HL-60 (cell line): ENCODE results near the gene SPATA17.

Experiments
- DNase-seq, 2 experiments: peaks; one replicate each; pipeline ENCODE4 v3.0.0-alpha.2; 2010 to 2020; ENCODE audit warnings: low read depth in 1 of 2, low spot score in 1 of 2
- H3K27ac ChIP-seq: fragments of 250-450 bp; sonication (Bioruptor Pico); replicated peaks from 2 replicates; pipeline ENCODE4 v1.5.1; 2020; ENCODE audit warnings: mild to moderate bottlenecking, moderate library complexity
- H3K27me3 ChIP-seq: fragments of 250-450 bp; sonication (Bioruptor Pico); 2 replicates; pipeline ENCODE4 v1.5.1; 2021; ENCODE audit warnings: mild to moderate bottlenecking, moderate library complexity; ENCODE audit not compliant: insufficient read depth, poor library complexity, severe bottlenecking
- H3K4me3 ChIP-seq: replicated peaks from 2 replicates; pipeline ENCODE4 v1.5.1; 2011; ENCODE audit warnings: mild to moderate bottlenecking, control low read depth, low read length; ENCODE audit not compliant: insufficient read depth
- CTCF ChIP-seq: IDR thresholded peaks from one replicate; pipeline ENCODE4 v1.5.1; 2011; ENCODE audit warnings: low read length, control low read depth, inconsistent platforms; ENCODE audit not compliant: insufficient read depth
- GABPA ChIP-seq: IDR thresholded peaks from 2 replicates; pipeline ENCODE4 v1.6.1; 2012; ENCODE audit warnings: low read depth
- POLR2AphosphoS5 ChIP-seq: IDR thresholded peaks from 2 replicates; pipeline ENCODE4 v1.6.1; 2012; ENCODE audit warnings: low read depth
- REST ChIP-seq: IDR thresholded peaks from 2 replicates; pipeline ENCODE4 v1.6.1; 2012; ENCODE audit warnings: low read depth; ENCODE audit not compliant: insufficient replicate concordance
- SPI1 ChIP-seq: IDR thresholded peaks from 2 replicates; pipeline ENCODE4 v1.6.1; 2012; ENCODE audit warnings: low read depth, mild to moderate bottlenecking, borderline replicate concordance

SPATA17 gene

GRCh38 chr1:217812175-217812574 is 181.0 kb downstream of the SPATA17 start:
- no peak for DNase-seq
- Histone ChIP-seq H3K4me3 (no peak overlapping the region), H3K27ac (no peak overlapping the region), H3K27me3 (no peaks in the 10 kb centered on the region)
- TF ChIP-seq CTCF: no peak
- TF ChIP-seq GABPA: no peak
- no peak for TF ChIP-seq POLR2AphosphoS5
- TF ChIP-seq REST: no peak

GRCh38 chr1:217813031-217813430 is 181.9 kb downstream of the SPATA17 start:
- Histone ChIP-seq H3K27me3 (no peaks in the 10 kb centered on the region), H3K27ac (no peak overlapping the region), H3K4me3 (no peak overlapping the region)
- DNase-seq: no peak
- TF ChIP-seq SPI1 (no peak), CTCF (no peak), GABPA (no peak), POLR2AphosphoS5 (no peak), REST (no peak)

DNA sequence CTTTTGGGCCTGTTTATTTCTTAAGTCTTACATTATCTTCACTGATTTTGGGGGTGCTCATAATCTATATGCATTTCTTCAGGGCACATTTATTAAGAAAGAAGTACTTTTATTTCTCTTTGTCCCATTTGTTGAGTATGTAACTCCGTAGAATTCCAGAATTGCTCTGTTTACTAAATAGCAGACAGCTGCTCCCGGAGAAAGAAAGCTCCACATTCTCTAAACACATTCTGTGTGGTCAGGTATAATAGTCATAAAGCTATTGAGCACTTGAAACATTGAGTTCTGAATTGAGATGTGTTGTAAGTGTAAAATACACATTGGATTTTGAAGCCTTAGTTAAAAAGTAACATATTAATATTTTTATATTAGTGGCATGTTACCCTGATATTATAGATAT is 206.5 kb downstream of the SPATA17 start:
- DNase-seq: no peak
- Histone ChIP-seq H3K4me3 (no peak overlapping the region), H3K27me3 (no peaks in the 10 kb centered on the region), H3K27ac (no peak overlapping the region)
- TF ChIP-seq CTCF (no peak), GABPA (no peak), REST (no peak), POLR2AphosphoS5 (no peak), SPI1 (no peak)
